GM12865 (cell line): ENCODE results near the gene GCLC.

ENCODE experiments used
- DNase-seq: peaks from one replicate; pipeline ENCODE4 v3.0.0; 2010; ENCODE audit warnings: low read depth
- H3K4me3 ChIP-seq: 2 replicates; pipeline ENCODE4 v1.5.1; 2011; ENCODE audit warnings: mild to moderate bottlenecking, low read depth, low read length, control low read depth
- CTCF ChIP-seq: IDR thresholded peaks from 2 replicates; pipeline ENCODE4 v1.5.1; 2011; ENCODE audit warnings: low read length, control low read depth, low read depth, inconsistent platforms; ENCODE audit not compliant: insufficient read depth; ENCODE audit errors: missing control alignments

Gene GCLC

GRCh38 chr6:53503060-53503459 lies 41.8 kb downstream of the GCLC start:
- DNase-seq = no peak
- no peak overlapping the region for H3K4me3 ChIP-seq
- TF ChIP-seq CTCF = no peak

- DNase-seq = no peak
- no peak for TF ChIP-seq CTCF
- H3K4me3 ChIP-seq = no peak overlapping the region
Measured at GRCh38 chr6:53501432-53501831, 43.5 kb downstream of the GCLC start.

- no peak for DNase-seq
- TF ChIP-seq CTCF = no peak
- H3K4me3 ChIP-seq = no peak overlapping the region
Measured at GRCh38 chr6:53500095-53500494, 44.8 kb downstream of the GCLC start.

- DNase-seq = no peak
Measured at GRCh38 chr6:53499094-53499493, 45.8 kb downstream of the GCLC start.

GRCh38 chr6:53498649-53499048 lies 46.3 kb downstream of the GCLC start:
- no peak for DNase-seq
- no peak for TF ChIP-seq CTCF
- H3K4me3 ChIP-seq = no peak overlapping the region

More at GRCh38 chr6:53499094-53499493, 45.8 kb downstream of the GCLC start:
- no peak for TF ChIP-seq CTCF
- no peak overlapping the region for H3K4me3 ChIP-seq

GRCh38 chr6:53497905-53498304 lies 47.0 kb downstream of the GCLC start:
- no peak for TF ChIP-seq CTCF
- DNase-seq = no peak
- no peak overlapping the region for H3K4me3 ChIP-seq

GRCh38 chr6:53496797-53497375 lies 48.0 kb downstream of the GCLC start:
- no peak for TF ChIP-seq CTCF
- DNase-seq = no peak
- no peak overlapping the region for H3K4me3 ChIP-seq
